ENCODE measurements around the gene UMAD1. TPM values are rescaled to one million over a fixed set of nuclear protein-coding genes. Genes with fewer than 3 reads are reported as not detected.
"Not testable (repeated sequence)": the region's sequence is repeated elsewhere in the genome, so short reads cannot be mapped to it uniquely, and the experiment has no call there.

The UMAD1 gene
- polyA plus RNA-seq, 1 donor from 2014 or later: 26.0 TPM

- H3K36me3 Mint-ChIP-seq: peaks cover 7% of the 10 kb centered on the region
- H3K9me3 Mint-ChIP-seq: no peaks in the 10 kb centered on the region
- H3K4me1 Mint-ChIP-seq: peaks cover 11 to 29% (median 18%) of the 10 kb centered on the region in 3 donors
- peak overlapping the region; percentile 86 to 98 (median 96) for H3K4me3 Mint-ChIP-seq
- H3K27me3 Mint-ChIP-seq: no peaks in the 10 kb centered on the region
- H3K27ac Mint-ChIP-seq: peak overlapping the region; percentile 84 to 99 (median 99)
These were observed 1.1 kb upstream of the UMAD1 start for GRCh38 chr7:7639421-7639820.

- no peaks in the 10 kb centered on the region for H3K27me3 Mint-ChIP-seq
These were observed 718 bp upstream of the UMAD1 start for GRCh38 chr7:7639847-7640220.

GRCh38 chr7:7641129-7641663 is 644 bp downstream of the UMAD1 start:
- Mint-ChIP-seq H3K27me3 (no peaks in the 10 kb centered on the region), H3K9me3 (no peaks in the 10 kb centered on the region), H3K4me1 (peaks cover 11 to 34% (median 23%) of the 10 kb centered on the region in 3 donors), H3K36me3 (peaks cover 14% of the 10 kb centered on the region), H3K4me3 (peak overlapping the region; percentile 86 to 98 (median 96)), H3K27ac (peak overlapping the region; percentile 84 to 99 (median 99))

More at GRCh38 chr7:7639847-7640220, 718 bp upstream of the UMAD1 start:
- Mint-ChIP-seq H3K4me1 (peaks cover 11 to 32% (median 19%) of the 10 kb centered on the region in 3 donors), H3K36me3 (peaks cover 7% of the 10 kb centered on the region), H3K9me3 (no peaks in the 10 kb centered on the region), H3K4me3 (peak overlapping the region; percentile 86 to 98 (median 96)), H3K27ac (peak overlapping the region; percentile 84 to 99 (median 99))

- Mint-ChIP-seq H3K27ac (peak overlapping the region in 2 of 3 donors; percentile 84 to 99), H3K4me3 (peak overlapping the region; percentile 86 to 98 (median 96)), H3K4me1 (peaks cover 15 to 34% (median 26%) of the 10 kb centered on the region in 3 donors), H3K27me3 (no peaks in the 10 kb centered on the region), H3K36me3 (peaks cover 14% of the 10 kb centered on the region), H3K9me3 (no peaks in the 10 kb centered on the region)
These were observed 1.5 kb downstream of the UMAD1 start for GRCh38 chr7:7642081-7642480.

GRCh38 chr7:7647495-7648036 is 7.0 kb downstream of the UMAD1 start:
- Mint-ChIP-seq H3K9me3 (no peaks in the 10 kb centered on the region), H3K36me3 (peaks cover 17% of the 10 kb centered on the region), H3K27ac (no peak overlapping the region), H3K27me3 (no peaks in the 10 kb centered on the region), H3K4me1 (peaks cover 27 to 30% (median 29%) of the 10 kb centered on the region in 3 donors), H3K4me3 (no peak overlapping the region)

- Mint-ChIP-seq H3K4me3 (no peak overlapping the region), H3K9me3 (no peaks in the 10 kb centered on the region), H3K4me1 (peaks cover 23 to 42% (median 31%) of the 10 kb centered on the region in 3 donors), H3K27me3 (no peaks in the 10 kb centered on the region), H3K36me3 (peaks cover 6% of the 10 kb centered on the region), H3K27ac (no peak overlapping the region)
These were observed 10.2 kb downstream of the UMAD1 start for GRCh38 chr7:7650682-7651206.

GRCh38 chr7:7651479-7651878 is 10.9 kb downstream of the UMAD1 start:
- H3K4me3 Mint-ChIP-seq: peak overlapping the region in 1 of 4 donors; percentile 10
- no peaks in the 10 kb centered on the region for H3K27me3 Mint-ChIP-seq
- peaks cover 10% of the 10 kb centered on the region for H3K36me3 Mint-ChIP-seq
- H3K4me1 Mint-ChIP-seq: peaks cover 22 to 42% (median 31%) of the 10 kb centered on the region in 3 donors
- peak overlapping the region in 1 of 3 donors; percentile 54 for H3K27ac Mint-ChIP-seq
- H3K9me3 Mint-ChIP-seq: no peaks in the 10 kb centered on the region

- peaks cover 15 to 38% (median 38%) of the 10 kb centered on the region in 3 donors for H3K4me1 Mint-ChIP-seq
- no peaks in the 10 kb centered on the region for H3K27me3 Mint-ChIP-seq
- H3K27ac Mint-ChIP-seq: peak overlapping the region in 1 of 3 donors; percentile 20
- H3K4me3 Mint-ChIP-seq: no peak overlapping the region
- peaks cover 22% of the 10 kb centered on the region for H3K36me3 Mint-ChIP-seq
- peaks cover 0 to 7% (median 0%) of the 10 kb centered on the region in 3 donors for H3K9me3 Mint-ChIP-seq
These were observed 12.4 kb downstream of the UMAD1 start for GRCh38 chr7:7652798-7653540.

- Mint-ChIP-seq H3K9me3 (peaks cover 0 to 10% (median 0%) of the 10 kb centered on the region in 3 donors), H3K4me3 (no peak overlapping the region), H3K27me3 (no peaks in the 10 kb centered on the region), H3K36me3 (peaks cover 26% of the 10 kb centered on the region), H3K27ac (no peak overlapping the region), H3K4me1 (peaks cover 17 to 46% (median 41%) of the 10 kb centered on the region in 3 donors)
These were observed 13.1 kb downstream of the UMAD1 start for GRCh38 chr7:7653593-7654187.

- Mint-ChIP-seq H3K36me3 (peaks cover 33% of the 10 kb centered on the region), H3K9me3 (peaks cover 0 to 10% (median 10%) of the 10 kb centered on the region in 3 donors), H3K27me3 (no peaks in the 10 kb centered on the region), H3K4me3 (no peak overlapping the region), H3K27ac (no peak overlapping the region), H3K4me1 (peaks cover 21 to 47% (median 44%) of the 10 kb centered on the region in 3 donors)
These were observed 14.6 kb downstream of the UMAD1 start for GRCh38 chr7:7654964-7655715.

- H3K27ac Mint-ChIP-seq, H3K4me3 Mint-ChIP-seq, H3K27me3 Mint-ChIP-seq: not testable (repeated sequence)
- Mint-ChIP-seq H3K4me1 (peaks cover 17 to 49% (median 41%) of the 10 kb centered on the region in 3 donors), H3K36me3 (peaks cover 31% of the 10 kb centered on the region), H3K9me3 (peaks cover 0 to 10% (median 10%) of the 10 kb centered on the region in 3 donors)
These were observed 15.9 kb downstream of the UMAD1 start for GRCh38 chr7:7656459-7656858.

GRCh38 chr7:7662527-7662926 is 22.0 kb downstream of the UMAD1 start:
- Mint-ChIP-seq H3K27ac (no peak overlapping the region), H3K9me3 (peaks cover 0 to 10% (median 4%) of the 10 kb centered on the region in 3 donors), H3K4me1 (peaks cover 12 to 39% (median 31%) of the 10 kb centered on the region in 3 donors), H3K4me3 (no peak overlapping the region), H3K27me3 (no peaks in the 10 kb centered on the region), H3K36me3 (peaks cover 19% of the 10 kb centered on the region)

- H3K9me3 Mint-ChIP-seq: peaks cover 0 to 4% (median 0%) of the 10 kb centered on the region in 3 donors
- H3K4me1 Mint-ChIP-seq: peaks cover 8 to 25% (median 23%) of the 10 kb centered on the region in 3 donors
- no peak overlapping the region for H3K27ac Mint-ChIP-seq
- no peaks in the 10 kb centered on the region for H3K27me3 Mint-ChIP-seq
- peaks cover 7% of the 10 kb centered on the region for H3K36me3 Mint-ChIP-seq
- no peak overlapping the region for H3K4me3 Mint-ChIP-seq
These were observed 23.7 kb downstream of the UMAD1 start for GRCh38 chr7:7664291-7664690.

GRCh38 chr7:7665031-7665430 is 24.5 kb downstream of the UMAD1 start:
- no peak overlapping the region for H3K4me3 Mint-ChIP-seq

More at GRCh38 chr7:7665031-7665430, 24.5 kb downstream of the UMAD1 start:
- no peak overlapping the region for H3K27ac Mint-ChIP-seq
- H3K9me3 Mint-ChIP-seq: peaks cover 0 to under 1% (median 0%) of the 10 kb centered on the region in 3 donors
- peaks cover 3 to 24% (median 17%) of the 10 kb centered on the region in 3 donors for H3K4me1 Mint-ChIP-seq
- peaks cover 4% of the 10 kb centered on the region for H3K36me3 Mint-ChIP-seq
- no peaks in the 10 kb centered on the region for H3K27me3 Mint-ChIP-seq

Measured in IgD-negative memory B cell (primary cell).